ENCODE measurements around the gene EPHB1.

Gene EPHB1

GRCh38 chr3:135091946-135092345 is 296.9 kb downstream of the EPHB1 start:
- no peak for TF ChIP-seq CTCF (IDR thresholded peaks at IDR 0.05; ENCODE audit: borderline replicate concordance, control extremely low read depth, extremely low read depth, insufficient read depth, missing control alignments)
- in situ Hi-C loops (cut with MboI; ENCODE audit: low sequenced_read_pairs, unreplicated experiment): no loop called here

GRCh38 chr3:135093121-135093520 is 298.1 kb downstream of the EPHB1 start:
- no peak for DNase-seq (ENCODE audit: low spot score)
- in situ Hi-C loops (cut with MboI; ENCODE audit: low sequenced_read_pairs, unreplicated experiment): no loop called here
- no peak for TF ChIP-seq CTCF (IDR thresholded peaks at IDR 0.05; ENCODE audit: borderline replicate concordance, control extremely low read depth, extremely low read depth, insufficient read depth, missing control alignments)

More at GRCh38 chr3:135091946-135092345, 296.9 kb downstream of the EPHB1 start:
- no peak for DNase-seq (ENCODE audit: low spot score)

- DNase-seq (ENCODE audit: low spot score): no peak
- in situ Hi-C loops (cut with MboI; ENCODE audit: low sequenced_read_pairs, unreplicated experiment): no loop called here
- TF ChIP-seq CTCF (IDR thresholded peaks at IDR 0.05; ENCODE audit: borderline replicate concordance, control extremely low read depth, extremely low read depth, insufficient read depth, missing control alignments): no peak
Measured at GRCh38 chr3:135097276-135097946, 302.4 kb downstream of the EPHB1 start.

- DNase-seq (ENCODE audit: low spot score): no peak
- no peak for TF ChIP-seq CTCF (IDR thresholded peaks at IDR 0.05; ENCODE audit: borderline replicate concordance, control extremely low read depth, extremely low read depth, insufficient read depth, missing control alignments)
- in situ Hi-C loops (cut with MboI; ENCODE audit: low sequenced_read_pairs, unreplicated experiment): no loop called here
Measured at GRCh38 chr3:135099734-135100355, 304.8 kb downstream of the EPHB1 start.

- in situ Hi-C loops (cut with MboI; ENCODE audit: low sequenced_read_pairs, unreplicated experiment): no loop called here
- no peak for DNase-seq (ENCODE audit: low spot score)
- TF ChIP-seq CTCF (IDR thresholded peaks at IDR 0.05; ENCODE audit: borderline replicate concordance, control extremely low read depth, extremely low read depth, insufficient read depth, missing control alignments): no peak
Measured at GRCh38 chr3:135100366-135100765, 305.3 kb downstream of the EPHB1 start.

GRCh38 chr3:135103917-135104316 is 308.9 kb downstream of the EPHB1 start:
- in situ Hi-C loops (cut with MboI; ENCODE audit: low sequenced_read_pairs, unreplicated experiment): no loop called here
- DNase-seq (ENCODE audit: low spot score): no peak
- no peak for TF ChIP-seq CTCF (IDR thresholded peaks at IDR 0.05; ENCODE audit: borderline replicate concordance, control extremely low read depth, extremely low read depth, insufficient read depth, missing control alignments)

Measured in GM13976 (cell line).